GM06990 (cell line): Measurements from ENCODE around the gene PITPNM3.

Experiments used
- DNase-seq: peaks from one replicate; pipeline ENCODE4 v3.0.0-alpha.2; 2011; ENCODE audit not compliant: insufficient read length; ENCODE audit errors: extremely low read depth
- H3K27me3 ChIP-seq: replicated peaks from 2 replicates; pipeline ENCODE4 v1.6.0; 2011; ENCODE audit warnings: low read length; ENCODE audit not compliant: control insufficient read depth, insufficient read depth
- H3K36me3 ChIP-seq: 2 replicates; pipeline ENCODE4 v1.5.1; 2011; ENCODE audit warnings: low read length; ENCODE audit not compliant: control insufficient read depth, insufficient read depth
- H3K4me3 ChIP-seq: replicated peaks from 2 replicates; pipeline ENCODE4 v1.5.1; 2011; ENCODE audit warnings: low read depth, mild to moderate bottlenecking, control low read depth, low read length
- TF ChIP-seq, protein P1 (sequence below): IDR thresholded peaks from 2 replicates; pipeline ENCODE4 v1.5.1; 2011; ENCODE audit warnings: low read length, control low read depth, mild to moderate bottlenecking, inconsistent platforms; ENCODE audit not compliant: insufficient read depth, poor library complexity, severe bottlenecking

PITPNM3 gene

DNA sequence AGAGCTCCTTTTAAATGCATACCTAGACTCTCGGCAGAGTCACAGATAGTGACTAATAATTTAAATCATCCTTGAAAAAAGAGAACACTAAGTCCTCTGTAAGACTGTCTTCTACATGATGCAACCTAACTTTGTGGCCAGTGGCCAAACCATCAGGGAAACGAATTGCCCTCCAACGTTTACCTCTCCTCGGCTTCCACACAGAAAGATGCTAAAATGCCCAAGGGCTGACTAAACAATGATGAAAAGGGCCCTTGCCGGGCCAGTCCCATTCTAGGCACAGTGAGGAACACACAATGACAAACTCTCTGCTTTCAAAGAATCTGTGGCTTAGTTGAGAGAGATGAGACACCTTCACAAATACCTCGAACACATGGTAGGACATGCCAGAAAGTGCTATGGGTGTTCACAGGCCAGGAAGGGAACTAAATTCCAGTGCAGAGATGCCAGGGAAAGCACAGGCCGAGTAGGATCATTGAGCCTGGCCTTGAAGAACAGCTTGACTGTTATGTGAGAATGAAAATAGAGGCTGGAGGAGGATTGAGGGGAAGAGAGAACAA is 35.3 kb upstream of the PITPNM3 start:
- Histone ChIP-seq H3K36me3 (peaks cover 21% of the 10 kb centered on the region), H3K27me3 (no peaks in the 10 kb centered on the region), H3K4me3 (no peak overlapping the region)
- DNase-seq, result no peak
- TF ChIP-seq, protein P1, sequence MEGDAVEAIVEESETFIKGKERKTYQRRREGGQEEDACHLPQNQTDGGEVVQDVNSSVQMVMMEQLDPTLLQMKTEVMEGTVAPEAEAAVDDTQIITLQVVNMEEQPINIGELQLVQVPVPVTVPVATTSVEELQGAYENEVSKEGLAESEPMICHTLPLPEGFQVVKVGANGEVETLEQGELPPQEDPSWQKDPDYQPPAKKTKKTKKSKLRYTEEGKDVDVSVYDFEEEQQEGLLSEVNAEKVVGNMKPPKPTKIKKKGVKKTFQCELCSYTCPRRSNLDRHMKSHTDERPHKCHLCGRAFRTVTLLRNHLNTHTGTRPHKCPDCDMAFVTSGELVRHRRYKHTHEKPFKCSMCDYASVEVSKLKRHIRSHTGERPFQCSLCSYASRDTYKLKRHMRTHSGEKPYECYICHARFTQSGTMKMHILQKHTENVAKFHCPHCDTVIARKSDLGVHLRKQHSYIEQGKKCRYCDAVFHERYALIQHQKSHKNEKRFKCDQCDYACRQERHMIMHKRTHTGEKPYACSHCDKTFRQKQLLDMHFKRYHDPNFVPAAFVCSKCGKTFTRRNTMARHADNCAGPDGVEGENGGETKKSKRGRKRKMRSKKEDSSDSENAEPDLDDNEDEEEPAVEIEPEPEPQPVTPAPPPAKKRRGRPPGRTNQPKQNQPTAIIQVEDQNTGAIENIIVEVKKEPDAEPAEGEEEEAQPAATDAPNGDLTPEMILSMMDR, result no peak

DNA sequence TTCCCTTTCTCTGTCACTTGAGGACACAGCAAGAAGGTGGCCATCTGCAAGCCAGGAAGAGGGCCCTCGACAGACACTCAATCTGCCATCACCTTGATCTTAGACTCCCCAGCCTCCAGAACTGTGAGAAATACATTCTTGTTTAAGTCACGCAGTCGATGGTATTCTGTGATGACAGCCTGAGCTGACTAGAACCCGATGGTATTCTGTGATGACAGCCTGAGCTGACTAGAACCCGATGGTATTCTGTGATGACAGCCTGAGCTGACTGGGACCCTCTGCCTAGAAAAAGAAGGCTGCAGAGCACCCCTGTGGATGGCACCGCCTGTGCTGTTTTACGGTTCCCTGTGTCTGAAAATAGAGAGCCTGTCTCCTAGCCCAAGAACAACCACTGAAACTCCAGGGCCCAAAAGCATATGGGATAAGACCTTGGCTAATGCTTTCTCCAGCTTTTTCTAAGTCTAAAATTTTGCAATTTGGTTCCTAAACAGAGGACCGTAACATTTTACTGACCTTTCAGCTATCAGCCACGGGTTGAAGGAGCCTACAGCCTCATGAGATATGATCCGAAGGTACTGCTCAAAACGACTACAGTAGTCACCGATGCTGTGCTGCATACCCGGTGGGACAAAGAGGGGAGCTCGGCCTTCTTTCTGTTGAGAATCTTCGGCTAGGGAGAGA is 33.1 kb upstream of the PITPNM3 start:
- no peaks in the 10 kb centered on the region for H3K27me3 ChIP-seq
- peaks cover 15% of the 10 kb centered on the region for H3K36me3 ChIP-seq
- TF ChIP-seq, protein P1, result no peak
- no peak for DNase-seq
- H3K4me3 ChIP-seq, result no peak overlapping the region

DNA sequence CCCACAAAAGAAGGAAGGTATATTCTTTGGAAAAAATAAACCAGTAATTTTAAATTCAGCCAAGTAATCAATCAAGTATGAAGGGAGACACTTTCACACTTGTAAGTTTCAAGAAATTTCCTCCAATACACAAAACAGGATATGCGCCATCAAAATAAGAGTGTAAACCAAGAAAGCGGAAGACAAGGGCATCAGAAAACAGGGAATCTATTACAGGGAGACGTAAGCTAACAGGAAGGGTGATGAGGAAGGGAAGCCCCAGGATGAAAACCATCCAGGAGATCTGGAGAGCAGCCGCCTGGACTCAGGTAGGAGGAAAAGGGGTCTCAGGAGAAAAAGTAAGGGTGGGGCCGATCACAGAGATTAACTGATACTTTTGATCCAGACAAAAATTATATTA is 31.8 kb upstream of the PITPNM3 start:
- Histone ChIP-seq H3K36me3 (peaks cover 13% of the 10 kb centered on the region), H3K27me3 (no peaks in the 10 kb centered on the region), H3K4me3 (no peak overlapping the region)
- TF ChIP-seq, protein P1, result no peak
- DNase-seq, result no peak

DNA sequence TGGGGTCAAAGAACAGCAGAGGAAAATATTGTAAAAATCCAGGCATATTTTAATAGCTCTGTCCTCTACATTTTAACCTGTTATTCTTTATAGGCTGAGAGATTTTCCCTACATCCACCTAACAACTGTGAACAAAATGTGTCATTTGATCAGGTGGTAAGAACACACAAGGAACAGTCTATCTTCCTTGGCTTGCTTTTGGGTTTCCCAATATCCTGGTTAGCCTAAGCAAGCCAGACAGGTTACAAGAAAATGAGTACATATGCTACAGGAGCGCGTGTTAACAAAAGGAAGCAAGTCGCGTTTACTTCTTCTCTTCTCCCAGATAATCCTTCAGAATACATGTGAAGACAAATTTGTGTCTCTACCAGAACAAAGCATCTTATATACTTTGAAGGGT is 31.0 kb upstream of the PITPNM3 start:
- Histone ChIP-seq H3K36me3 (peaks cover 13% of the 10 kb centered on the region), H3K27me3 (no peaks in the 10 kb centered on the region), H3K4me3 (no peak overlapping the region)
- TF ChIP-seq, protein P1, result no peak
- DNase-seq, result no peak

DNA sequence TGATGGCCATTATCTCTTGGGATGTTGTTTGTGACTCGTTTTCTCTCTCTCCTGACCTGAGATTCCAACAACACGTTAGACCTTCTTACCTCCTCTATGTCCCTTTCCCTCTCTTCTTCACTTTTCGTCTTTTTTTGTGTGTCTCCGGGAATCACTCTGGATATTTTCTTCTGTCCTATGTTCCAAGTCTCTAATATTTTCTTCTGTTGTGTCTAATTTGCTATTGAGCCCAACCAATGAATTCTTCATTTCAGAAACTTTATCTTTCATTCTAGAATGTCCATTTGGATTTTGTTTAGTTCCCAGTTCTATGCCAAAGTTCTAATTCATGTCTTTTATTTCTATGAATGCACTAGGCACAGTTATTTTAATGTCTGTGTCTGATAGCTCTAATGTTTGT is 27.1 kb upstream of the PITPNM3 start:
- Histone ChIP-seq H3K36me3 (peaks cover 2% of the 10 kb centered on the region), H3K27me3 (no peaks in the 10 kb centered on the region), H3K4me3 (no peak overlapping the region)
- no peak for DNase-seq
- TF ChIP-seq, protein P1, result no peak
